Epithelial cell of proximal tubule (primary cell): ENCODE data around the gene CFAP221. TPM values are rescaled to one million over a fixed set of nuclear protein-coding genes. Genes with fewer than 3 reads are reported as not detected.

Experiments used
- DNase-seq: peaks from one replicate; pipeline ENCODE4 v3.0.0-alpha.2; 2011; ENCODE audit warnings: low read depth
- H3K4me3 ChIP-seq: 2 replicates; pipeline ENCODE4 v1.5.1; 2011; ENCODE audit warnings: low read depth, mild to moderate bottlenecking, low read length
- total RNA-seq: library from RNA; depleted of rRNA; stranded (reverse); fragments of >200 nt; gene quantifications from 2 replicates; pipeline ENCODE4 v1.2.3, GENCODE V29; 2015
- TF ChIP-seq, protein P1 (sequence below): conservative IDR thresholded peaks from 2 replicates; pipeline ENCODE4 v1.5.1; 2012; ENCODE audit warnings: low read depth, mild to moderate bottlenecking, low read length

CFAP221 gene
- total RNA-seq, 1 donor from 2014 or later: not detected

DNA sequence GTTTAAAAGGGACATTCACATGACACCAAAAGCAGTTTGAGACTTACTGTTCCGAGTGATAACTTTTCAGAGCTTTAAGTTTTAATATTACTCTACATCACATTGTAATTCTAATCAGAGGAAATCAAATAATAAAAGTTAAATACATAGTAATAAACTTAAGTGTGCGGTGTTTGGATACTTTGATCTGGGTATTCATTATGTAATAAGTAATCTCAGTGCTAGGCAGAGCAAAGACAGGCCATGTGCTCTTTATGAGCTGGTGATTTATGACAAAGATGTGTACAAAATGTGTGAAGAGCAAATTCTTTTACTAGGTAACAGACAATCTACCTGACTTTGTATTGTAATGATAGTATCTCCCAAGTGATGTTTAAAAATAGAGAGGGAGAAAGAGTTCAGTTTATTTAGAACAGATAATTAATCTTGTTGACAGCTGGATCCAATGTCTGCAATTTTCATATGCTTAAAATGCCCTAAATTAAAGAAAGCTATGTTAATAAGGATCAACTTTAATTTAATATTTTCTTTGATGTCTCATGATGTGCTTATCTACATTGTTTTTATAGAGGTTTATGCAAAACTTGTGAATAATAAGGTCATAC lies 4.4 kb downstream of the CFAP221 start:
- DNase-seq: no peak
- no peak overlapping the region for H3K4me3 ChIP-seq
- TF ChIP-seq, protein P1, sequence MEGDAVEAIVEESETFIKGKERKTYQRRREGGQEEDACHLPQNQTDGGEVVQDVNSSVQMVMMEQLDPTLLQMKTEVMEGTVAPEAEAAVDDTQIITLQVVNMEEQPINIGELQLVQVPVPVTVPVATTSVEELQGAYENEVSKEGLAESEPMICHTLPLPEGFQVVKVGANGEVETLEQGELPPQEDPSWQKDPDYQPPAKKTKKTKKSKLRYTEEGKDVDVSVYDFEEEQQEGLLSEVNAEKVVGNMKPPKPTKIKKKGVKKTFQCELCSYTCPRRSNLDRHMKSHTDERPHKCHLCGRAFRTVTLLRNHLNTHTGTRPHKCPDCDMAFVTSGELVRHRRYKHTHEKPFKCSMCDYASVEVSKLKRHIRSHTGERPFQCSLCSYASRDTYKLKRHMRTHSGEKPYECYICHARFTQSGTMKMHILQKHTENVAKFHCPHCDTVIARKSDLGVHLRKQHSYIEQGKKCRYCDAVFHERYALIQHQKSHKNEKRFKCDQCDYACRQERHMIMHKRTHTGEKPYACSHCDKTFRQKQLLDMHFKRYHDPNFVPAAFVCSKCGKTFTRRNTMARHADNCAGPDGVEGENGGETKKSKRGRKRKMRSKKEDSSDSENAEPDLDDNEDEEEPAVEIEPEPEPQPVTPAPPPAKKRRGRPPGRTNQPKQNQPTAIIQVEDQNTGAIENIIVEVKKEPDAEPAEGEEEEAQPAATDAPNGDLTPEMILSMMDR: no peak

DNA sequence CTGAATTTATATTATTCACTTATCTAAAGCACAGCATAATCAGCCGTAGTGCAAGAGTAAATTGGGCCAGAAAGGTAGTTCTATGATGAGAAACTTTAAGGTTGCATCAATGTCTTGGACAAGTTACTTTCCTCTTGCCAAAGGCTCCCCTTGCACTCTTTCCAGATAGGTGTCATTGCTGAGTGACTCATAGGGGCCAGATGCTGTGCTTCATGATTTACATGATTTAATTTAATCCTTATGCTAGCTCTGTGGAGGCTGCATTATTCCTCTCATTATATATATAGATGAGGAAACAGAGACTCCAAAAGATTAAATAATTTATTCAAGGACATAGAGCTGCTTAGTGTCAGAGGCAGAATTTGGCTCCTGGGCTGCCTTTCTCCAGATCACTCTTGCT lies 5.0 kb downstream of the CFAP221 start:
- no peak for DNase-seq
- H3K4me3 ChIP-seq: no peak overlapping the region
- TF ChIP-seq, protein P1: no peak

DNA sequence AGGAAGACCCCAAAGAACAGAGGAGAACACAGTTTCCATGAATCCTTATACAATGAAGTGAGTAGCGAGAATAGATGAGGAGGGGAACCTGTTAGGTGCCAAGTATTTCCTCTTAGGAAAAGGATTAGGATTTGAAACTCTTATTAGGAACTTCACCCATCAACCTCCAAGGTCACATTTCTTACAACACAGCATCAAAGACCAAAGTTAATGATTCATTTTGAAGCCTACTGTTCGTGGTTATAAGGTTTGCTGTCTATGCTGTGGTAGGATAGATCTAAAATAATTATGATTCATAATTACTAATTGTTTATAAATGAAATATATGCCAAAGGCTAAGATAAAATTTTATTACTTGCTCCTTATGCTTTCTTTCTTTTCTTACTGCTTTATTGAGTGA lies 6.1 kb downstream of the CFAP221 start:
- no peak overlapping the region for H3K4me3 ChIP-seq
- no peak for DNase-seq
- TF ChIP-seq, protein P1: no peak

DNA sequence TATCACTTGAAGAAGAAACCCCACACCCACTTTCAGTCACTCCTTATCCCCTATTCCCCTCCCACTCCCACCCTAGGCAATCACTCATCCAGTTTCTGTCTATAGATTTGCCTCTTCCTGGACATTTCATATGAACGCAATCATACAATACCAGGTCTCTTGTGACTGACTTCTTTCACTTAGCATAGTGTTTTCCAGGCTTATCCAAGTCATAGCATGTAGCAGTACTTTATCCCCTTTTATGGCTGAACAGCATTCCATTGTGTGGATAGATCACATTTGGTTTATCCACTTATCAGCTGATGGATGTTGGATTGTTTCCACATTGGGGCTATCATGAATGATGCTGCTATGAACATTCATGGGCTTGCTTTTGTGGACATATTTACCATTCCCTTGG lies 6.6 kb downstream of the CFAP221 start:
- no peak for DNase-seq
- H3K4me3 ChIP-seq: no peak overlapping the region
- TF ChIP-seq, protein P1: no peak

DNA sequence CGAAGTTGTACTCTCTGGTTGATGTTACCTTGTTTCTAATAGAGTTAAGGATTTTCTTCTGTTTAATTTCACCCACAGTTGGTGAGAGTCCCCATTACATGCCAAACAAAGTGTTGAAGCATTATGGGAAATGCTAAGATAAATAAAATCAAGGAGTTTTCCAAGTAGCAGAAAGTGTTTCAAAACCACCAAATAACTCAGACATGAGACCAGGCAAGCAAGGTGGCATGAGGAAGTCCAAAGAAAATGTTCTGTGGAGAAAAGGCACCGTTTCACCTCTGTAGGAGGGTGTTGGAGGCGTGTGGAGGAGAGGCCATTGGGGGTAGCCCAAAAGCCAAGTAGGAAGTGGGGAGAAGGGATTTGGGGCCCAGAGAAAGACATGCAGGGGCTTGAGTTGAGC lies 8.7 kb downstream of the CFAP221 start:
- TF ChIP-seq, protein P1: no peak
- DNase-seq: no peak
- H3K4me3 ChIP-seq: no peak overlapping the region

DNA sequence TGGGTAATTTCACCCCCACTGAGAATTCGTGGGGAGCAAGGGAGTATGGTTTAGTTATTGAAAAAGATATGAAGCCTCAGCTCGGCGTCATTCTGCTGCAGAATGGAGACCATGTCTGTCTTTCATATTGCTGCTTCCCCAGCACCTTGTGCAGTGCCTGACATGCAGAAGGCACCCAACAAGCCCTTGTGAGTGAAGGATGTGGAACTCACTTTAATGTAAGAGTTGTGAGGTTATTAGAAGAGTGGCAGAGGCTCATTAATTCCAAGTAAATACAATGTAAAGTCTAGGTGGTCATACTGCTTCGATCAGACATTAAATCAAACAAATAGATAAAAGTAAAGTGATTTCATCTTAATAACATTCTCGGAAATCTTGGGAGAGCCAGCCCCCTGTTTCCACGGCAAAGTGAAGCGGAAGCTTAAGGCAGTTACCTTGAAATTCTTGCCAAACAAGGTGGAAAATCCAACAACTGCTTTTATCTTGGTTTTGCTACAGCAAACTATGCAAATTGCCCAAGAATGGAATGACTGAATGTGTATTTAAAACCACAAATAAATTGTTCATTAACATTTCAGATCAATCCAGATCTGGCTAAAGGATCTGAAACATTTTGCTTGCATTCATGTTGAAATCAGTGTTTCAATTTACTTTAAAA lies 9.6 kb downstream of the CFAP221 start:
- DNase-seq: no peak
- H3K4me3 ChIP-seq: no peak overlapping the region
- TF ChIP-seq, protein P1: no peak

DNA sequence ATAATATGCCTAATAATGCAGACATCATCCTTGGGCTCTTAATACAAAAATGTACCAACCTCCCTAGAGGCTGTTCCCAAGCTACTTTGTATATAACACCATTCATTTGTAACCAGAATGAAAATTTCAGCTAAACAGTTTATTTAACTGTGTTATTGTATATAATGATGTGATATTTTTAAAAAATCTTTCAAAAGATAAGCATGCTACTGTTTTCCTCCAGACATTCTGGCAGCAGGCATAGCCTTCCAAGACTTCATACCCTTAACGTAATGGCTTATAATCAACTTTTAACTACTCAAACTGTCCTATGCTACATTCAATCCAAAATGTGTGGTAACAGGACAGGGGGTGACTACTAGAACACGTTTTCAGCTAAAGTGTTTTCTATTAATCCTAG lies 21.2 kb downstream of the CFAP221 start:
- H3K4me3 ChIP-seq: no peak overlapping the region
- TF ChIP-seq, protein P1: no peak
- DNase-seq: no peak
